ENCODE data around the gene RALGAPA2.

RALGAPA2 gene

DNA sequence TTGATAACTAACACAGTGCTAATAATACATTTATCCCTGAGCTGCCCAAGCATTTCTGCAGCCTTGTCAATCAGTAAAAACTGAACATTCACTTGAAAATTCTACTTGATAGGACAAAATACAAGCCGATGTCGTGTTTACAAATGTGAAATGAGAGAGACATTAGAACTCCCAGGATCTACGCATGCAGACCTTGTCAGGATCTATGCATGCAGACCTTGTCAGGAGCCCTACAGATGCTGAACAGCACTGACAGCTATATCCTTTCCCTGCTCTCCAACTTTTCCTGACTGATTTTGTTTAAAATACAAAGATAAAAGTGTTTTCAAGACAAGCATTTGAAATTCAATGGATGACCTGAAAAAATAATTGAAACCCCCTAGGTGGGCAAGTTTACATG is 315.6 kb downstream of the RALGAPA2 start:
- TF ChIP-seq, protein P1, sequence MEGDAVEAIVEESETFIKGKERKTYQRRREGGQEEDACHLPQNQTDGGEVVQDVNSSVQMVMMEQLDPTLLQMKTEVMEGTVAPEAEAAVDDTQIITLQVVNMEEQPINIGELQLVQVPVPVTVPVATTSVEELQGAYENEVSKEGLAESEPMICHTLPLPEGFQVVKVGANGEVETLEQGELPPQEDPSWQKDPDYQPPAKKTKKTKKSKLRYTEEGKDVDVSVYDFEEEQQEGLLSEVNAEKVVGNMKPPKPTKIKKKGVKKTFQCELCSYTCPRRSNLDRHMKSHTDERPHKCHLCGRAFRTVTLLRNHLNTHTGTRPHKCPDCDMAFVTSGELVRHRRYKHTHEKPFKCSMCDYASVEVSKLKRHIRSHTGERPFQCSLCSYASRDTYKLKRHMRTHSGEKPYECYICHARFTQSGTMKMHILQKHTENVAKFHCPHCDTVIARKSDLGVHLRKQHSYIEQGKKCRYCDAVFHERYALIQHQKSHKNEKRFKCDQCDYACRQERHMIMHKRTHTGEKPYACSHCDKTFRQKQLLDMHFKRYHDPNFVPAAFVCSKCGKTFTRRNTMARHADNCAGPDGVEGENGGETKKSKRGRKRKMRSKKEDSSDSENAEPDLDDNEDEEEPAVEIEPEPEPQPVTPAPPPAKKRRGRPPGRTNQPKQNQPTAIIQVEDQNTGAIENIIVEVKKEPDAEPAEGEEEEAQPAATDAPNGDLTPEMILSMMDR (IDR thresholded peaks at IDR 0.05): no peak

DNA sequence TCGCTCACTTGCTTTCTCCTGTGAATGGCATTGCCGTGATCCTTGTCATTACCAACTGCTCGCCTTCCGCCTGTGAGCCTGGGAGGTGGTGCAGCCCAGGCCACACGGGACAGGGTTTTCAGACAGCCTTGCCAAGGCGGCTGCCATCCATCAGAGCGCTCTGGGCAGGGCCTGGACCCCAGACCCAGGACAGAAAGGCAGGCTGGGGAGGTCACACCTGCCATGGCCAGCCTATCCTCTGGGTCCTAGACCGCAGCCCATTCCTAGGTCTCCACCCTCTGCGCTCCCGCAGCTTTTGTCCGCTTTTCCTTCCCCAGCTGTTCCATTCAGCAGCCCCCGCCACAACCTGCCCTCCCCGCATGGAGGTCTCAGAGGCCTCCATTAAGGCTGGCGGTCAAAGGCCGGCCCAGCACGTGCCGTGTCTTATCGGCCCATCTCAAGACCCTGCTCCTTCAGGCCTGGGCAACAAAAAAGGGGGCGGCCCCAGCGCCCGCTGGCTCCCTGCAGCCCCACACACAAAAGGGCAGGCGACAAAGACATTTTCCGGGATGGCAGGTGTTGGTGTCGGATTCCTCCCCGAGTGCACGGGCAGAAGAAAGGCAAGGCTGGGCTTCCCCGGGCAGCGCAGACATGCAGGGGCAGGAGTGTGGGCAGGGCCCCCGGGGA is 316.4 kb downstream of the RALGAPA2 start:
- TF ChIP-seq, protein P1 (IDR thresholded peaks at IDR 0.05): no peak

DNA sequence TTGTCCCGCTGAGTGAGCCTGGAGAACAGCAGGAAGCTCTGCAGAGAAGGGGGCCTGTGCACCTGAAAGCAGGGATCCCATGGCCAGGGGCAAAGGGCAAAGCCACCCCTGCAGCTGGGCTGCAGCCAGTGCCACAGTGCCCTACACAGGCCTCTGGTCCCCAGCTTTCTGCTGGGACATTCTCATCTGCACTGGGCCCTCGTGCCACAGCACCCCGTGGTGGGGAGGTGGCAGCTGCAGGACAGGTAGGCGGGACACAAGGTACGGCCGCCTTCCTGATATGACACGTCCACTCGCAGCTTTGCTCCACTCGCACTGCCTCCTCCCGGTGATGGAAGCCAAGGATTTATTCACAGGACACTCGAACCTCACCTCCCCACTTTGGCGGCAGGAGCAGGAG is 317.4 kb downstream of the RALGAPA2 start:
- TF ChIP-seq, protein P1 (IDR thresholded peaks at IDR 0.05): no peak

DNA sequence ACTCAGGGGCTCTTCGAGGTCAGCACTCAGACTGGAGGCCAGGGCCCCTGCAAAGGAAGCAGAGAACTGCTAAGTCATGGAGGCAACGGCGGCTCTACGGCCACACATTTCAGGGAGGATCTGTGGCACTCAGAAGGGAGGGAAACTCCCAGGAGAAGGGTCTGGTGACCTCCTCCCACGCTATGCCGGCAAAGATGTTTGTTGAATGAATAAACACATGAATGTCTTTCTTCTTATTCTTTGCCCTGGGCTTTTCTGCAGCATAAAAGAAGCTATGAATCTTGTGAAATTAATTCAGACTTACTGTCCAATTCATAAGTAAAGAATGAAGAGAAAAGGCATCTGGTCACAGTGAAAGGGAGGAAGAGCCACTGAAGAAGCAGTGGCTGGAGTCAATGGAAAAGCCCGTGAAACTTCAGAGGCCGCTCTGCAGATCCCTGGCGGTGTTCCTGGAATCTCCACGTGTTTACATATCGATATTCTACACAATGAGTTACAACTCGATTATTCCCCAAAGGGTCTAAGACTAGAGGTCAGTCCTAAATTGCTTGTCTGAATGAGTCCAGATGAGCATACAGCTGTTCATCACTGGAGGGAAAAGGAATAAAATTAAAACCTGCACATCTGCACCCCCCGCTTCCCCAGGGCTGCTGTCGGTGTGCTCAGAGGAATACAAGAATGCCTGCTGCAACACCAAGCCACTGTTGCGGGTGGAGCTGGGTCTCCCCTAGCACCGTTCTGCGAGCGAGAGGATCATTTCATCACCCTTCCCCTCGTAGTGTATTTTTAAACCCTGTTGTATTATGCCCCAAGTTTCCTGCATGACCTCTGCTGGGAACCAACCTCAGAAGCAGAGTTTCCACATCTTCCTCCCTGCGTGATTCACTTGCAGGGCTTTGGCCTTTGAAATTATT is 319.0 kb downstream of the RALGAPA2 start:
- TF ChIP-seq, protein P1 (IDR thresholded peaks at IDR 0.05): no peak

DNA sequence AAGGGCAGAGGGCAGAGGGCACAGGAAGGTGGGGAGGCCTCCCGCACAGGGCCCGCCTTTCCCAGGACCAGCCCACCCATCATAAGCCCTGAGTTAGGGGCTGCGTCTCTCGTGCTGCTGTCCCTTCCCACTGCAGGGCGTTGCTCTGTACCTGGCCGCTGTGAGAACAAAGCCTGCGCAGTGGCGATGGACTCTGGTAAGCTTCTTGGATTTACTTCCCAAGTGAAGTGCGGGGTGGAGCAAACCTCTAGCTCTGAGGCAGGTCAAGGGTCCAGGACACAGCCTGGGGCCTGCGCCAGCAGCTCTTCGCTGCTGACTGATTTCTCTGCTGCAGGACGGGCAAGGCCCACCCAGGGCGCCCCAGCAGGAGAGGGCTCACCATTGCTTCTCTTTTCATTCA is 320.7 kb downstream of the RALGAPA2 start:
- TF ChIP-seq, protein P1 (IDR thresholded peaks at IDR 0.05): no peak

DNA sequence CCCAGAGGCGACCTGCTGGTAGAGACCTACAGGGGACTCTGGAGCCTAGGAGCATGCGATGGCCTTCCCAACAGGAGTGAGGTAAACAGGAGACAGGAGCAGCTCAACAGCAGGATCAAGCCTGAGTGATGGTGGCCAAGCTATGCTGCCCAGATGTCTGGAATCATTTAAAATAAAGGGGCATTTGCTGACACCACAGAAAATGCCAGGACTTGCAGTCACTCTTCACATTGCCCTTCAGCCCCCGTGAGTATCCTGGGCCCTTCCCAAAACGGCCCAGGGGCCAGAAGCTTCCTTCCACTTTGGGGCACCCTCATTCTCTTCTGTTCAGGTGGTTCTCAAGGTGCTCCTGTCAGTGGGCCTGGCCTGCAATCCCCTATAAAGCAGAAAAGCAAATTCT is 321.3 kb downstream of the RALGAPA2 start:
- TF ChIP-seq, protein P1 (IDR thresholded peaks at IDR 0.05): no peak

DNA sequence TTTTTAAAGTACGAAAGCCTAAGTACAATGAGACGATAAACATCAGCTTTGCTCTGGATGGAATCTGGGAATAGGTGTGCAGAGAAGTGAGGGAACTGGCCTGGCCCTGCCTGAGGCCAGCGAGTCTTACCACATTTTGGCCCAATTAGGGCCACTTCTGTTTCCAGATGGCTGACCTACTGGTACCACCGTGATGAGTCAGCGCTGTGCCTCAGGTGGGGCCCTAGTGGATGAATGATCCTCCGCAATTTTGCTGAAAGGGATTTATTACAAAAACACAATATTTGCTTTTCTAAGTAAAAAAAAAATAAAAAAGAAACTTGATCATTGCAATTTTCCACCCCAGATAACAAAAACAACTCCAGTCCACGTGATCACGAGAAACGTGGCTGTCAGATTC is 322.1 kb downstream of the RALGAPA2 start:
- TF ChIP-seq, protein P1 (IDR thresholded peaks at IDR 0.05): no peak

Data from LNCAP (cell line).